Adrenal gland (tissue), 12 donors: ENCODE measurements around the gene GPR6. TPM values are rescaled to one million over a fixed set of nuclear protein-coding genes. Genes with fewer than 3 reads are reported as not detected.

ENCODE experiments used
- DNase-seq, 7 donors: peaks; one replicate each; pipeline ENCODE4 v3.0.0-alpha.2; 2019 to 2020
- H3K27ac ChIP-seq, 5 donors: fragments of 200-600 bp; sonication (generic) in 4 of 5; 1 replicate in 3 of 5; 2 replicates in 2 of 5; pipeline versions ENCODE4 v1.5.1 to v1.8.0; 2016 to 2020; ENCODE audit warnings: mild to moderate bottlenecking in 1 of 5
- H3K27me3 ChIP-seq: fragments of 200-600 bp; 2 replicates; pipeline ENCODE4 v1.8.0; 2021
- H3K36me3 ChIP-seq, 2 donors: fragments of 200-600 bp; replicated peaks in 1 of 2; 1 replicate in 1 of 2; 2 replicates in 1 of 2; pipeline versions ENCODE4 v1.5.1 to v1.8.0; 2018 to 2022
- H3K4me1 ChIP-seq, 2 donors: fragments of 200-600 bp; replicated peaks in 1 of 2; 1 replicate in 1 of 2; 2 replicates in 1 of 2; pipeline versions ENCODE4 v1.5.1 to v1.8.0; 2018 to 2021
- H3K4me3 ChIP-seq, 4 donors: fragments of 200-600 bp; sonication (generic) in 3 of 4; one replicate each; pipeline ENCODE4 v1.5.1; 2016 to 2018
- H3K9me3 ChIP-seq, 3 donors: fragments of 200-600 bp; sonication (generic) in 1 of 3; replicated peaks in 1 of 3; 1 replicate in 2 of 3; 2 replicates in 1 of 3; pipeline versions ENCODE4 v1.5.1 to v1.8.0; 2016 to 2021
- CTCF ChIP-seq, 6 experiments: fragments of 450-650 bp in 4 of 6; fragments of 200-600 bp in 2 of 6; sonication (generic) in 1 of 6; IDR thresholded peaks; 1 replicate in 5 of 6; 2 replicates in 1 of 6; pipeline versions ENCODE4 v1.5.1 to v1.8.0; 2016 to 2021; ENCODE audit warnings: antibody characterized with exemption in 6 of 6, mild to moderate bottlenecking in 2 of 6, moderate library complexity in 1 of 6
- POLR2A ChIP-seq, 2 donors: fragments of 450-650 bp; IDR thresholded peaks; one replicate each; pipeline ENCODE4 v1.6.1; 2017; ENCODE audit warnings: antibody characterized with exemption in 2 of 2, mild to moderate bottlenecking in 2 of 2, moderate library complexity in 1 of 2
- WGBS, 4 donors: extraction: QIAGEN DNeasy Blood & Tissue Kit in 2 of 4; methylation state at CpG; one replicate each; pipeline versions ENCODE4 v1.1.5 to v1.1.7; 2013 to 2017; 5-methylcytosine and 5-hydroxymethylcytosine counted together
- intact Hi-C, 2 donors: fragments of 100-400 bp; cut with DNase I; formaldehyde crosslinking; loops; one replicate each; pipeline versions ENCODE4 v1.14.1 to v1.15.0; 2022 to 2023
- polyA plus RNA-seq, 3 donors: library from polyadenylated mRNA; stranded (reverse); fragments of 200-250 nt in 2 of 3; fragments of 350-450 nt in 1 of 3; fragmentation: Illumina TruSeq in 1 of 3; extraction: RNeasy Lipid Tissue Mini Kit (QIAGEN cat#74804) in 1 of 3; gene quantifications; one replicate each; pipeline ENCODE4 v1.2.3, GENCODE V29; 2013 to 2014
- total RNA-seq, 9 donors: library from RNA; depleted of rRNA in 4 of 9; stranded (reverse); fragments of >200 nt in 4 of 9; fragments of 120-200 nt in 1 of 9; fragmentation: NEBNext Ultra II Directional in 1 of 9; extraction: Animal tissue kit (Norgen Biotek cat#: 25700) in 1 of 9; gene quantifications; one replicate each; pipeline versions ENCODE4 v1.1.0 to v1.2.4, GENCODE V29; 2013 to 2023
- donor health status: healthy with polysubstance abuse.
- donor health status: Bipolar disorder and iron deficiency.
- donor health status: DM: yes; HTN: yes; CAD: no.
- donor health status: DM: no; HTN: no; CAD: no.
- donor health status: DM: no; HTN: no; CAD: no.
- donor health status: DM: yes; HTN: yes; CAD: no.

GPR6 gene
- total and polyA plus RNA-seq, 12 donors = not detected

GRCh38 chr6:109984410-109984809, 6.3 kb downstream of the GPR6 start:
- no peak overlapping the region for H3K27ac ChIP-seq
- DNase-seq = no peak
- TF ChIP-seq CTCF (IDR thresholded peaks at IDR 0.05) (no peak), POLR2A (IDR thresholded peaks at IDR 0.05) (no peak)
- no peaks in the 10 kb centered on the region for H3K4me1 ChIP-seq
- peaks cover 18% of the 10 kb centered on the region for H3K27me3 ChIP-seq
- 87 to 94% (median 91%) methylated on average over 2 of the region's 2 CpGs for WGBS, 4 donors
- no peaks in the 10 kb centered on the region for H3K36me3 ChIP-seq
- H3K9me3 ChIP-seq = no peaks in the 10 kb centered on the region
- no peak overlapping the region for H3K4me3 ChIP-seq
- intact Hi-C loops = no loop called here

DNA sequence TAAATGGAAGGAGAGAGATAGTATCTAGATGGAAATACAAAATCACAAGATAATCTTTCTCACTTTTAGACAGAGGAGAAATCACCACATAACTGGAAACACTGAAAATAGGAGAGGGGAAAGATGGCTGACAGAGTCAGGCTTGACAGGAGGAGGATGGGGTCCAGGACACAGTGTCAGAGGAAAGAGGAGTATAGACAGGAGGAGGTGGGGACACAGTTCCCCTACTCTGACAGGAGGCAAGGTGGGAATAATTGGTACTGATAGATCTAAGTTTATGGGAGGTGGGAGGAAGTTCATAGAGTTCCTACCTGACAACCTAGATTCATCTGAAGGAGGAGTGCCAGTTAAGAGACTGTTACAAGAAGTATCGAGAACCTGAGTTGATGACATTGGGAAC, 9.1 kb downstream of the GPR6 start:
- DNase-seq = no peak
- Histone ChIP-seq H3K27ac (no peak overlapping the region), H3K9me3 (no peaks in the 10 kb centered on the region), H3K4me3 (no peak overlapping the region), H3K27me3 (peaks cover 2% of the 10 kb centered on the region), H3K4me1 (no peaks in the 10 kb centered on the region), H3K36me3 (no peaks in the 10 kb centered on the region)
- TF ChIP-seq POLR2A (IDR thresholded peaks at IDR 0.05) = no peak
- TF ChIP-seq CTCF (IDR thresholded peaks at IDR 0.05) = no peak
- intact Hi-C loops = no loop called here
- WGBS, 4 donors = 78 to 85% (median 83%) methylated on average over 1 of the region's 1 CpG

DNA sequence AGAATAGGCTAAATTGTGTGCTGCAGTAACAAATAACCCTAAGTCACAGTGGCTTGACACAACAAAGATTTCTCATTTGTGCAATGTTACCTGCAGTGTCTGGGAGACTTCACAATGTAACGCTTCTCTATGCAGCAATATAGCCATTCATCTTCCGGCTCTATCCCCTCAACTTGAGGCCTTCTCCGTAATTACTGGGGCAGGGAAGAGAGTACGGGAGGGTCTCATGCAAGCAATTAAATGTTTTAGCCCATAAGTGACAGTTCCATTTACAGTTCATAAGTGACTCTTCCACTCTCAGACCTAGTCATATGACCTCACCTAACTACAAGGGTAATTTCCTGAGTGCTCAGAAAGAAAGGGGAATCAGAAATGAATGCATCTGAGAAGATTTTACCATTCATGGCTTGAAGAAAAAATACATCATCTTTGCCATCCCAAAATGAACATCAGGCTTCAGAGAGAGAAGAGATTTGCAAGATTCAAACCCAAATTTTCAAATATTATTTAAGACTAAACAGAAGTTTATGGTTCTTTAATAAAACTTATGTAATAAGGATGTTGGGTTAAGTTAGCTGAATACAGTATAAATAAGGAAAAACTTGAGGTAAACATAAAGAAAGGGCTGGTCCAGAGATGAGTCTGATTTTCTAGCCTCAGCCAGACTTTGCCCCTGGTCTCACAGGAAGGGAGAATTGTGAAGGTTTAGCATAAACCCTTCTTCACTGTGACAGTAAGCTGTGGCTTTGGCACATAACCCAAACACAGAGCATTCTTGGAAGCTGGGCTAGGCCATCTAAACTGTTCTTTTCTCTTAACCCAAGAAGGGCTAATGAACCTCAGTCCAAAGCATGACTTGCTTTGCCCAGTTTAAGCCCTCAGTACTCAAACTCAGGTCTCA, 13.3 kb downstream of the GPR6 start:
- Histone ChIP-seq H3K4me3 (no peak overlapping the region), H3K4me1 (no peaks in the 10 kb centered on the region), H3K27ac (no peak overlapping the region), H3K27me3 (no peaks in the 10 kb centered on the region), H3K36me3 (no peaks in the 10 kb centered on the region), H3K9me3 (no peaks in the 10 kb centered on the region)
- 78 to 90% (median 80%) methylated on average over 4 of the region's 4 CpGs for WGBS, 4 donors
- TF ChIP-seq CTCF (IDR thresholded peaks at IDR 0.05) = no peak
- no peak for TF ChIP-seq POLR2A (IDR thresholded peaks at IDR 0.05)
- no peak for DNase-seq
- intact Hi-C loops = no loop called here

DNA sequence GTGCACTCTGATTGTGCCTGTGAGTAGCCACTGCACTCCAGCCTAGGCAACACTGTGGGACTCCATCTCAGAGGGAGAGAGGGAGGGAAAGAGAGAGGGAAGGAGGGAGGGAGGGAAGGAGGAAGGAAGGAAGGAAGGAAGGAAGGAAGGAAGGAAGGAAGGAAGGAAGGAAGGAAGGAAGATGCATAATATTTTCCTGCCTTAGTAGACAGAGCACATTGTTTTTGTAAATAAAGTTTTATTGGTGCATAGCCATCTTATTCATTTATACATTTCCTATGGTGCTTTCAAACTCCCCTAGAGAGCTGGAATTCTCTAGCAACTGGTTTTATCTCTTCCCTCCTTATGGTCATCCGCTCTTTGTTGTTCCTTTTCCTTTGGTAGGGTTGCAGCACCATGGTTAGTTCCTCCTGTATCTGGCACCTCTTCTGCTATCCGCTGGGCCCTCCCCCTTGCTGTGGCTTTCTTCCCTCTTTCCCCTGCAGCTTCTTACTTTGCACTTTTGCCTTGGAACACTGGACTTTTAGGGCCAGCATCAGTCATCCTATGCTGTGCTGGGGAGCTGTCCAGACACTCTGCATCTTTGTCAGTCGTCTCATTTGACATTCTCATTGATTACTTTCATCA, 20.2 kb downstream of the GPR6 start:
- 34 to 42% (median 36%) methylated on average over 3 of the region's 3 CpGs for whole genome bisulfite sequencing, 4 donors
- TF ChIP-seq POLR2A (IDR thresholded peaks at IDR 0.05) (no peak), CTCF (IDR thresholded peaks at IDR 0.05) (no peak)

More for the DNA sequence above, 20.2 kb downstream of the GPR6 start:
- Histone ChIP-seq H3K4me1 (no peaks in the 10 kb centered on the region), H3K36me3 (no peaks in the 10 kb centered on the region), H3K27ac (no peak overlapping the region), H3K27me3 (no peaks in the 10 kb centered on the region), H3K4me3 (no peak overlapping the region), H3K9me3 (no peaks in the 10 kb centered on the region)
- DNase-seq = no peak
- intact Hi-C loops = no loop called here
